PC-9 (cell line): ENCODE results near the gene CHP2.
"Not testable (repeated sequence)": the region's sequence is repeated elsewhere in the genome, so short reads cannot be mapped to it uniquely, and the experiment has no call there.

ENCODE experiments used
- CTCF ChIP-seq: fragments of 200-600 bp; sonication (generic); conservative IDR thresholded peaks from 2 replicates; pipeline ENCODE4 v1.6.1; 2017; ENCODE audit warnings: mixed run types, antibody characterized with exemption, mild to moderate bottlenecking, moderate library complexity
- EZH2 ChIP-seq: fragments of 200-600 bp; sonication (generic); IDR thresholded peaks from 2 replicates; pipeline ENCODE4 v1.8.0; 2017; ENCODE audit warnings: antibody characterized with exemption, low read depth

GRCh38 chr16:23737423-23738028 is 17.3 kb upstream of the CHP2 start:
- TF ChIP-seq CTCF, EZH2: not testable (repeated sequence)
